Thyroid gland (tissue), 4 donors: Measurements from ENCODE around the gene TTC39B. TPM values are rescaled to one million over a fixed set of nuclear protein-coding genes. Genes with fewer than 3 reads are reported as not detected.
"Not testable (repeated sequence)": the region's sequence is repeated elsewhere in the genome, so short reads cannot be mapped to it uniquely, and the experiment has no call there.

ENCODE experiments used
- DNase-seq, 2 donors: peaks; one replicate each; pipeline ENCODE4 v3.0.0-alpha.2; 2019
- H3K27ac ChIP-seq, 3 donors: fragments of 200-600 bp; sonication (generic); 1 replicate in 2 of 3; 2 replicates in 1 of 3; pipeline ENCODE4 v1.5.1; 2016 to 2019; ENCODE audit warnings: mild to moderate bottlenecking in 1 of 3, moderate library complexity in 1 of 3
- H3K27me3 ChIP-seq: fragments of 200-600 bp; sonication (generic); one replicate; pipeline ENCODE4 v1.5.1; 2019
- H3K36me3 ChIP-seq, 2 donors: fragments of 200-600 bp; sonication (generic); one replicate each; pipeline ENCODE4 v1.5.1; 2016 to 2019
- H3K4me1 ChIP-seq, 2 donors: fragments of 200-600 bp; sonication (generic); one replicate each; pipeline ENCODE4 v1.5.1; 2017 to 2019
- H3K4me3 ChIP-seq, 3 donors: fragments of 200-600 bp; sonication (generic); replicated peaks in 1 of 3; 1 replicate in 2 of 3; 2 replicates in 1 of 3; pipeline ENCODE4 v1.5.1; 2016; ENCODE audit warnings: mild to moderate bottlenecking in 1 of 3
- H3K9me3 ChIP-seq: fragments of 200-600 bp; sonication (generic); one replicate; pipeline ENCODE4 v1.5.1; 2017
- POLR2A ChIP-seq, 2 donors: fragments of 450-650 bp; IDR thresholded peaks; one replicate each; pipeline ENCODE4 v1.6.1; 2017; ENCODE audit warnings: antibody characterized with exemption in 2 of 2, mild to moderate bottlenecking in 2 of 2, moderate library complexity in 1 of 2
- WGBS, 2 donors: methylation state at CpG; one replicate each; pipeline ENCODE4 v1.1.5; 2017; 5-methylcytosine and 5-hydroxymethylcytosine counted together
- intact Hi-C: fragments of 100-400 bp; cut with DNase I; formaldehyde crosslinking; loops from one replicate; pipeline ENCODE4 v1.15.1; 2023
- total RNA-seq, 4 donors: library from RNA; depleted of rRNA; stranded (reverse); fragments of >200 nt; gene quantifications; one replicate each; pipeline ENCODE4 v1.2.3, GENCODE V29; 2016
- TF ChIP-seq, protein P1 (sequence below), 6 experiments: fragments of 200-600 bp in 3 of 6; fragments of 450-650 bp in 3 of 6; sonication (generic) in 3 of 6; IDR thresholded peaks; one replicate each; pipeline ENCODE4 v1.5.1; 2016 to 2019; ENCODE audit warnings: antibody characterized with exemption in 6 of 6, mild to moderate bottlenecking in 2 of 6, inconsistent platforms in 1 of 6, moderate library complexity in 1 of 6

Gene TTC39B
- total RNA-seq, 4 donors from 2014 or later: 10.3 to 18.7 (median 11.3) TPM

DNA sequence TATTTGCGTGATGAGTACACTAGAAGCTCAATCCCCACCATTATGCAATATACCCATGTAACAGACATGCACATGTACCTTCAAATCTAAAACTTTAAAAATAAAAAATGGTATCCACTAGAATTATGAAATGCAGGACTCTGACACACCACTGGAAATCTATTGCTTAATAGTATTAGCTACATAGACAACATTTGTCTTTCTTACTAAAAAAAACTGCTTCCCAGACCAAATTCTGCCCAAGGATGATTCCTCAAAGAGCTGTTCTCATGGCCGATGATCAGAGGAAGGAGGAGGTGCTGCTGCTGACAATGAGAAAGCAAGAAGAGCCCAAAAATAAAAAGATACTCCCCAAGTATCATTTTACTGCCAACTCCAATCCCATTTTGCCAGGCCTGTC lies 67.2 kb downstream of the TTC39B start:
- H3K36me3 ChIP-seq: no peaks in the 10 kb centered on the region
- no peak overlapping the region for H3K4me3 ChIP-seq
- DNase-seq: no peak
- no peaks in the 10 kb centered on the region for H3K9me3 ChIP-seq
- intact Hi-C loops: no loop called here
- H3K4me1 ChIP-seq: peaks cover 19 to 22% of the 10 kb centered on the region in 2 donors
- peak overlapping the region in 1 of 3 donors; percentile 6 for H3K27ac ChIP-seq
- H3K27me3 ChIP-seq: no peaks in the 10 kb centered on the region
- TF ChIP-seq, protein P1, sequence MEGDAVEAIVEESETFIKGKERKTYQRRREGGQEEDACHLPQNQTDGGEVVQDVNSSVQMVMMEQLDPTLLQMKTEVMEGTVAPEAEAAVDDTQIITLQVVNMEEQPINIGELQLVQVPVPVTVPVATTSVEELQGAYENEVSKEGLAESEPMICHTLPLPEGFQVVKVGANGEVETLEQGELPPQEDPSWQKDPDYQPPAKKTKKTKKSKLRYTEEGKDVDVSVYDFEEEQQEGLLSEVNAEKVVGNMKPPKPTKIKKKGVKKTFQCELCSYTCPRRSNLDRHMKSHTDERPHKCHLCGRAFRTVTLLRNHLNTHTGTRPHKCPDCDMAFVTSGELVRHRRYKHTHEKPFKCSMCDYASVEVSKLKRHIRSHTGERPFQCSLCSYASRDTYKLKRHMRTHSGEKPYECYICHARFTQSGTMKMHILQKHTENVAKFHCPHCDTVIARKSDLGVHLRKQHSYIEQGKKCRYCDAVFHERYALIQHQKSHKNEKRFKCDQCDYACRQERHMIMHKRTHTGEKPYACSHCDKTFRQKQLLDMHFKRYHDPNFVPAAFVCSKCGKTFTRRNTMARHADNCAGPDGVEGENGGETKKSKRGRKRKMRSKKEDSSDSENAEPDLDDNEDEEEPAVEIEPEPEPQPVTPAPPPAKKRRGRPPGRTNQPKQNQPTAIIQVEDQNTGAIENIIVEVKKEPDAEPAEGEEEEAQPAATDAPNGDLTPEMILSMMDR (IDR thresholded peaks at IDR 0.05): no peak
- TF ChIP-seq POLR2A (IDR thresholded peaks at IDR 0.05): no peak
- WGBS, 2 donors: 91 to 94% methylated on average over 2 of the region's 2 CpGs

DNA sequence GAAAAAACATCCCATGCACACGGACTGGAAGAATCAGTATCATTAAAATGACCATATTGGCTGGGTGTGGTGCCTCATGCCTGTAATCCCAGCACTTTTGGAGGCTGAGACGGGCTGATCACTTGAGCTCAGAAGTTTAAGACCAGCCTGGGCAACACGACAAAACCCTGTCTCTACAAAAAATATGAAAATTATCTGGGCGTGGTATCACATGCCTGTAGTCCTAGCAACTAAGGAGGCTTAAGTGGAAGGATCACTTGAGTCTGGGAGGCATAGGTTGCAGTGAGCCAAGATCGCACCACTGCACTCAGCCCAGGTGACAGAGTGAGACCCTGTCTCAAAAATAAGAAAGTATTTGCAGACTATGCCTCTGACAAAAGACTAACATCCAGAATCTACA lies 68.4 kb downstream of the TTC39B start:
- Histone ChIP-seq H3K4me3 (no peak overlapping the region), H3K27ac (no peak overlapping the region), H3K4me1 (peaks cover 12 to 13% of the 10 kb centered on the region in 2 donors), H3K27me3 (no peaks in the 10 kb centered on the region), H3K9me3 (no peaks in the 10 kb centered on the region), H3K36me3 (no peaks in the 10 kb centered on the region)
- no peak for DNase-seq
- WGBS, 2 donors: 72 to 79% methylated on average over 5 of the region's 5 CpGs
- TF ChIP-seq, protein P1 (IDR thresholded peaks at IDR 0.05): no peak
- no peak for TF ChIP-seq POLR2A (IDR thresholded peaks at IDR 0.05)
- intact Hi-C loops: no loop called here

DNA sequence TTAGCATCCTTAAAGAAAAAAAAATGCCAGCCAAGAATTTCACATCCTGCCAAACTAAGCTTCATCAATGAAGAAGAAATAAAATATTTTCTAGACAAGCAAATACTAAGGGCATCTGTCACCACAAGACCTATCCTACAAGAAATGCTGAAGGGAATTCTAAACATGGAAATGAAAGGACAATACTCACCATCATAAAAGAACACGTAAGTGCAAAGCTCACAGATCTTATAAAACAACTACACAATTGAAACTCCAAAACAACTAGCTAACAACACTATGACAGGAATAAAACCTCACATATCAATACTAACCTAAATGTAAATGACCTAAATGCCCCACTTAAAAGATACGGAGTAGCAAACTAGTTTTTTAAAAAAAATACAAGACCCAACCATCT lies 71.4 kb downstream of the TTC39B start:
- Histone ChIP-seq H3K27me3 (no peaks in the 10 kb centered on the region), H3K4me3 (no peak overlapping the region), H3K9me3 (no peaks in the 10 kb centered on the region), H3K4me1 (peaks cover 0 to 3% of the 10 kb centered on the region in 2 donors), H3K36me3 (no peaks in the 10 kb centered on the region), H3K27ac (no peak overlapping the region)
- 78 to 97% methylated on average over 2 of the region's 2 CpGs for WGBS, 2 donors
- no peak for DNase-seq
- intact Hi-C loops: no loop called here
- TF ChIP-seq, protein P1 (IDR thresholded peaks at IDR 0.05): no peak

DNA sequence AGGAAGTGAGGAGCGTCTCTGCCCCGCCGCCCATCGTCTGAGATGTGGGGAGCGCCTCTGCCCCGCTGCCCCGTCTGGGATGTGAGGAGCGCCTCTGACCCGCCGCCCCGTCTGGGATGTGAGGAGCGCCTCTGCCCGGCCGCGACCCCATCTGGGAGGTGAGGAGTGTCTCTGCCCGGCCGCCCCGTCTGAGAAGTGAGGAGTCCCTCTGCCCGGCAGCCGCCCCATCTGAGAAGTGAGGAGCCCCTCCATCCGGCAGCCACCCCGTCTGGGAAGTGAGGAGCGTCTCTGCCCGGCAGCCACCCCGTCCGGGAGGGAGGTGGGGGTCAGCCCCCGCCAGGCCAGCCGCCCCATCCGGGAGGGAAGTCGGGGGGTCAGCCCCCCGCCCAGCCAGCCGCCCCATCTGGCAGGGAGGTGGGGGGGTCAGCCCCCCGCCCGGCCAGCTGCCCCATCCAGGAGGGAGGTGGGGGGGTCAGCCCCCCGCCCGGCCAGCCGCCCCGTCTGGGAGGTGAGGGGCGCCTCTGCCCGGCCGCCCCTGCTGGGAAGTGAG lies 73.0 kb downstream of the TTC39B start:
- intact Hi-C loops, H3K4me3 ChIP-seq, H3K27me3 ChIP-seq, DNase-seq, H3K27ac ChIP-seq, H3K9me3 ChIP-seq, H3K36me3 ChIP-seq, H3K4me1 ChIP-seq: not testable (repeated sequence)
- WGBS, 2 donors: 97 to 100% methylated on average over 10 to 28 of the region's 41 CpGs

DNA sequence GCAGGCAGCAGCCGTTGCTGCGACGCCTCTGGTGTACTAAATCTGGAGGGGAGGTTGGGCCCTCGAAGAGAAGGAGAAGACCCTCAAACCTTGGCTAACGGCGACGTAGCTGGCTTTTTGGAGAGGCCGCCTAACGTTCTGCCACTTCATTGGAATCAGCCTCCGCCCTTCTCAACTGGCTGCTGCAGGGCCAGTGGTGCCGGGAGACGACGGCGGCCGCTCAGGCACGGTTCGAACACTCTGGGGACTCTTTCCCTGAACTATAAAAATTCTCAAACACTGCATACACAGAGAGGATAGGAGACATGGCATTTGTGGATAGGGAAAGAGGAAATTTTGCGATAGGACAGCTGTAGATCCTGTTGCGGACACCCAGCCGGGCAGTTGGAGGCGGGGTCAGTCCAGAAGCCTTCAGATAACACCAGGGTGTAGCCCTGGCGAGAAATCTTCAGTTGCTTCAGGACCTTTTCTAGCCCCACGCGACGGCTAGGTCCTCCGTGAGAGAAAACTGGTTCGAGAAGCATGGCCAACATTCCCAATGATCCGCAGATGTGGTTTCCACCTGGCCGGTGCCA lies 74.2 kb downstream of the TTC39B start:
- 96 to 97% methylated on average over 26 to 29 of the region's 29 CpGs for WGBS, 2 donors
- H3K4me3 ChIP-seq, H3K36me3 ChIP-seq, H3K4me1 ChIP-seq, H3K27me3 ChIP-seq, DNase-seq, intact Hi-C loops, H3K9me3 ChIP-seq, H3K27ac ChIP-seq: not testable (repeated sequence)

DNA sequence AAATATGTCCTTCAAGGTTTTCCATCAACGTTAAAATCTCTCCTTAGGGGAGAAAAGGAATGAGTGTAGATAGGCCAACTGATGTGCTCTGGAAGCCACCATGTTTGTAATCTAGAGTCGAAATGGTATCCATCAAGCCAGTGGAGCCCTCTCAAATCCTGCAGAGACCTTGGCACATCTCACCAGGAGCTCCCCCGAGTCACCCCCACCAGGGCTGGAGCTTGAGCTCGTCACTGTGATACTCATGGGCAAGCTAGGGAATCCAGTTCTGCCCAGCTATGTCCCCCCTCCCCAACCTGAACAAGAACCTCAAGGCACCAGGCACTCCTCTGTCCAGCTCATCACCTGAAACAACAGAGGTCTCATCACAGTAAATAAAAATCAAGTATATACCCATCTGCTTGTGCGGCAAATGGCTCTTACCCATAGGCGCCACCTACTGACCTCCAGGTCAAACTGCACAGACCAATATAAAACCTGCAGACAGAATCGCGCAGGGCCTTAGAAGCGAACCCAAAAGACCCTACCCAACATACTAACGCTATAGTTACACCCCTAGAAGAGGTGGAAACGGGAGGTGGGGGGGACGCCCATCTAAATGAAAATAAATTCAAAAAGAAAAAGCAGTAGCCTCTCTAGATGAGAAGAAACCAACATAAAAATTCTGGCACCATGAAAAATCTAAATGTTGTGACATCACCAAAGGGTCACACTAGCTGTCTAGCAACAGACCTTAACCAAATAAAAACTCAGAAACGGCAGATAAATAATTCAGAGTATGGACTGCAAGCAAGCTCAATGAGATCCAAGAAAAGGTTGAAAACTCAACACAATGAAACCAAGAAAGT lies 75.0 kb downstream of the TTC39B start:
- intact Hi-C loops: no loop called here
- TF ChIP-seq, protein P1 (IDR thresholded peaks at IDR 0.05): peak in 5 of 6 experiments; percentile 11 to 72 (median 47)
- no peak for TF ChIP-seq POLR2A (IDR thresholded peaks at IDR 0.05)
- H3K27me3 ChIP-seq: no peaks in the 10 kb centered on the region
- H3K4me3 ChIP-seq: no peak overlapping the region
- H3K9me3 ChIP-seq: no peaks in the 10 kb centered on the region
- 59 to 68% methylated on average over 13 of the region's 13 CpGs for WGBS, 2 donors
- H3K27ac ChIP-seq: no peak overlapping the region
- peak in 1 of 2 donors; percentile 29 for DNase-seq
- peaks cover 0 to 6% of the 10 kb centered on the region in 2 donors for H3K4me1 ChIP-seq
- no peaks in the 10 kb centered on the region for H3K36me3 ChIP-seq
